GM18520 (cell line): Measurements from ENCODE around the gene TPBGL.

Experiments
- ATAC-seq: cut with Tn5 transposase; IDR thresholded peaks from one replicate; pipeline ENCODE4 v1.9.1; 2021; ENCODE audit not compliant: unreplicated experiment

TPBGL gene

GRCh38 chr11:75289511-75289760 is 48.9 kb downstream of the TPBGL start:
- no peak for ATAC-seq

- ATAC-seq: no peak
These were observed 49.3 kb downstream of the TPBGL start for GRCh38 chr11:75289919-75290318.

GRCh38 chr11:75291741-75292140 is 51.2 kb downstream of the TPBGL start:
- no peak for ATAC-seq

GRCh38 chr11:75292943-75293342 is 52.4 kb downstream of the TPBGL start:
- ATAC-seq: no peak
